HG03565 (cell line): ENCODE measurements around the gene RRM2.

Source experiments
- ATAC-seq: cut with Tn5 transposase; IDR thresholded peaks from one replicate; pipeline ENCODE4 v1.9.1; 2021; ENCODE audit warnings: mild to moderate bottlenecking, moderate library complexity; ENCODE audit not compliant: unreplicated experiment

The RRM2 gene

DNA sequence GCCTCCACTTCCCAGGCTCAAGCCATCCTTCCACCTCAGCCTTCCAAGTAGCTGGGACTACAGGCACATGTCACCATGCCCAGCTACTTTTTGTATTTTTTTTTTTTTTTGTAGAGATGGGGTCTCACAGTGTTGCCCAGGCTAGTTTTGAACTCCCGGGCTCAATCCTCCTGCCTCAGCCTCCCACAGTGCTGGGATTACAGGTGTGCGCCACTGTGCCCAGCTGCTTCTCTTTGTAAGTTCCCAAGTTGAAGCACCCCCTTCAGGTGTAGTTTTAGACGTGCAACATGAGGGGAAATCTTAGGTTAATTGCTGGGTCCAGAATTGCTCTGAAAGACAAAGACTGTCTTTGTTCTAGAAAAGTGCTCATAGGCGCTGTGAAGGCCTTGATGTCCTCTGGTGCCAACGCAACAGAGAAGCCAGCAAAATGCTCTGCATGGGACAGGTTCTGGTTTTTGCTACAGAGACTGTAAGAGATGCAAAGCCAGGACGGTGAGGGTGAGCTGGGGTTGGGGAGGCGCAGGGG is 46.6 kb downstream of the RRM2 start:
- no peak for ATAC-seq

GRCh38 chr2:10169581-10169980 is 47.0 kb downstream of the RRM2 start:
- ATAC-seq, result no peak

DNA sequence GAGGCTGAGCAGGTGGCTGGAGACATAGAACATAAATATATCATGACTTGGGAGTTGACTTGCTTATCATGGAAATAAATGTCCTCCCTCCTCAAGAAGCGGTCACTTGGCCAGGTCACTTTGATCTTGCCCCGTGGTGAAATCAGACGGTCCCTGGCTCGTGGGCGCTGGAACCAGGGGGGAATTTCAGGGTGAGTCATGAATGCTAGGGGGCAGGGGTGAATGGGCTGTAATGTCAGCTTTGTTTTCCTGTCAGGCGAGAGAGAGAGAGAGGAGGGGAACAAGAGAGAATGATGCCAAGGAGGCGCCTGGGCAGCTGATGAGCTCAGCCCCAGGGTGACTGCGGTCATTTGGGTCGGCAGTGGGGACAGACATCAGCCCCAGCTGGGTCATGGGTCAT is 47.7 kb downstream of the RRM2 start:
- ATAC-seq, result no peak

DNA sequence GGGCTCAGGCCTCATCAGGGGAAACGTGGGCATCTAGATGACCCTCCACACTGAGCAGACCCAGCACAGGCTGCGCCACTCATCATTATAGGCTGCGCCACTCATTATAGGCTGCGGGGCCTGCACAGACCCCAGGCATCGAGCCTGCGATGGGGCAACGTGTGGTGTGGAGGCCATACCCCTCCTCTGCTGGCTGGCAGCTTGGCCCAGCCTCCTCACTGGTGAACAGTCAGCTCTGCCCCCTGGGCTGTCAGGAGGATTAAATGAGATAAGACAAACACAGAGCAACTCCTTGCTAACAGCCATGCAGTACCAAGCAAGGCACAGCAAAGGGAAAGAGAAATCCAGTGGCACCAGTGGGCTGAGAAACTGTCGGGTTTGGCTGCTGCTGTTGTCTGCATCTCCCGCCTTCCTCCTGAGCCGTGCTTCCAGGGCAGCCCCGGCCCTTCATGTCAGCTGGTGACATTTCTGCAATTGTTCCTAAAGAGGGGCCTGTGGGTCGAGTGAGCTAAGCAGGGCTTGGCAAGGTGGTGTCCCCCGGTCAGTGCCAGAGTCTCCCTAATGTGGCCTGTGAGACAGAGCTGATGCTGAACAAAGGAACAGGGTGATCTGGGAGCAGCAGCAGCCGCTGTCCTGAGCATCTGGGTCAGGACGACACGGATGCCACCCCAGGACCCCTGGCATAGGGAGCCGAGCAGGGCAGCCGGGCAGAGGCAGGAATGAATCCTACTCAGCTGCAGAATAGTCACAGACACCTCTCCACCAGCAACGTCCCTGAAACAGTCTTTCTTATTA is 48.7 kb downstream of the RRM2 start:
- no peak for ATAC-seq

- no peak for ATAC-seq
These were observed 49.7 kb downstream of the RRM2 start for GRCh38 chr2:10172033-10172871.

GRCh38 chr2:10173258-10174005 is 50.9 kb downstream of the RRM2 start:
- ATAC-seq, result no peak

DNA sequence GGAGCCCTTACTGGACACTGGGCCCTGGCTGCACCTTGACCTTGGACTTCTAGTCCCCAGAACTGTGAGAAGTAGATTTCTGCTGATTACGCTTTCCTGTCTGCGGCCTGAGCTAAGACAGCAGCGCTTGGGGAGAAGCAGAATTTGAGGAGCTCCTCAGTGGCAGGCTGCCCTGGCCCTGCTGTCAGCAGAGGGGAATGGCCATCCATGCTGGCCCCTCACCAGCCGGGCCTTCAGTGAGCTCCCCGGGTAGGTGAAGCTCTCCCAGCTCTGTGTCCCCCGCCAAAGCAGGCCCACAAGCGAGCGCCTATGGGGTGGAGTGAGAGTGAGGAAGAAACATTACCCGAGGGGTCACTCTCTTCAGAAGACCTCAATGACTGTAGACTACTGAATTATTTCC is 51.6 kb downstream of the RRM2 start:
- ATAC-seq, result no peak

DNA sequence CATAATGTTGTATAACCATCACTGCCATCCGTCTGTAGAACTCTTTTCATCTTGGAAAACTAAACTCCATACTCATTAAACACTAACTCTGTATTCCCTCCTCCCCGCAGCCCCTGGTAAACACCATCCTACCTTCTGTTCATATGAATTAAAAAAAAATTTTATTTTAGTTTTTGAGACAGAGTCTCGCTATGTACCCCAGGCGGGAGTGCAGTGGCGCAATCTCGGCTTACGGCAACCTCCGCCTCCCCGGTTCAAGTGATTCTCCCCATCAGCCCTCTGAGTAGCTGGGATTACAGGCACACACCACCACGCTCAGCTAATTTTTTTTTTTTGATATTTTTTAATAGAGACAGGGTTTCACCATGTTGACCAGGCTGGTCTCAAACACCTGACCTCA is 52.9 kb downstream of the RRM2 start:
- no peak for ATAC-seq

DNA sequence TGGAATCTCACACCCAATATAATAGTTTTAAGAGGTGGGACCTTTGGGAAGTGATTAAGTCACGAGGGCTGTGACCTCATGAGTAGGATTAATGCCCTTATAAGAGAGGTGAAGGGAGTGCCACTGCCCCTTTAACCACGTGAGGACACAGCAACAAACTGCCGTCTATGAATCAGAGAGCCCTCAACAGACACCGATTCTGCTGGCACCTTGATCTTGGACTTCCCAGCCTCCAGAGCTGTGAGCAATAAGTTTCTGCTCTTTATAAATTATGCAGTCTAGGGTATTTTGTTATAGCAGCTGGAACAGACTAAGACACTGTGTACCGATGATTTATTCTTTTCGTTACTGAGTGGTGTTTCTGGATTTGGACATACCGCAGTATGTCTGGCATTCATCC is 56.2 kb downstream of the RRM2 start:
- ATAC-seq, result no peak

DNA sequence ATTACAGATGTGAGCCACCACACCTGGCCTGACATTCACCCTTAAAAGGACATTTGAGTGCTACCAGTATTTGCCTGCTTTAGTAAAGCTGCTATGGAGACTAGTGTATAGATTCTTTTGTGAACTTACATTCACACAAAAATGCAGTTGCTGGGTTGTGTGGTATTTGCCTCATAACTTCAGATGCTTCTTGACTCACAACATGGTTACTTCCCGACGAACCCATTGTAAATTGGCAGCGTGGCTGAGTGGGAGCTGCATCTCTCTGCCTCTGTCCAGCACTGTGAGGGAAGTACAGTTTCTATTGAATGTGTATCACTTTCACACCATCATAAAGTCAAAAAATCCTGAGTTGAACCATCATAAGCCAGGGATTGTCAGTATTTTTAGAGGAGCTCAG is 56.9 kb downstream of the RRM2 start:
- no peak for ATAC-seq

- ATAC-seq, result no peak
These were observed 57.7 kb downstream of the RRM2 start for GRCh38 chr2:10180229-10180628.
